Panc1 (cell line): ENCODE results near the gene ATXN1. TPM values are rescaled to one million over a fixed set of nuclear protein-coding genes. Genes with fewer than 3 reads are reported as not detected.

Experiments
- ATAC-seq: fragments of 200-7000 bp; cut with Tn5 transposase; 2 replicates; pipeline ENCODE4 v1.9.1; 2020; ENCODE audit warnings: mild to moderate bottlenecking, moderate library complexity
- BruUV-seq: library from RNA; stranded (reverse); fragments of 400-500 nt; replicated peaks from 2 replicates; lab custom pipeline; 2021; lab: Mats Ljungman, UMichigan
- CTCF ChIA-PET: fragments of 300-600 bp; sonication (Branson Sonifier 250); formaldehyde crosslinking; loops from one replicate; lab custom pipeline; 2022; ENCODE audit warnings: antibody characterized with exemption; lab: Charles Lee
- POLR2A ChIA-PET: fragments of 300-600 bp; sonication (Branson Sonifier 250); formaldehyde crosslinking; loops from one replicate; lab custom pipeline; 2022; ENCODE audit warnings: antibody characterized with exemption; lab: Charles Lee
- DNase-seq: peaks from one replicate; pipeline ENCODE4 v3.0.0-alpha.2; 2010; ENCODE audit warnings: low read depth, low spot score
- H3K27ac ChIP-seq: 2 replicates; pipeline ENCODE4 v1.5.1; 2011; ENCODE audit warnings: mild to moderate bottlenecking, low read length, inconsistent platforms
- H3K27me3 ChIP-seq: fragments of 200-500 bp; sonication (Bioruptor generic); 2 replicates; pipeline ENCODE4 v1.6.0; 2014; ENCODE audit warnings: low read length, inconsistent platforms; ENCODE audit not compliant: control insufficient read depth, insufficient read depth
- H3K36me3 ChIP-seq: fragments of 200-500 bp; sonication (Bioruptor generic); 2 replicates; pipeline ENCODE4 v1.5.1; 2014; ENCODE audit warnings: inconsistent platforms, mild to moderate bottlenecking, low read length, moderate library complexity; ENCODE audit not compliant: control insufficient read depth, insufficient read depth
- H3K4me1 ChIP-seq: 2 replicates; pipeline ENCODE4 v1.5.1; 2011; ENCODE audit warnings: inconsistent platforms, mild to moderate bottlenecking, low read length, moderate library complexity; ENCODE audit not compliant: control insufficient read depth, insufficient read depth
- H3K4me3 ChIP-seq, 2 experiments: 2 replicates each; pipeline ENCODE4 v1.5.1; 2011 to 2012; ENCODE audit warnings: low read depth in 2 of 2, low read length in 2 of 2, mild to moderate bottlenecking in 2 of 2, inconsistent platforms in 1 of 2, moderate library complexity in 1 of 2
- H3K9me3 ChIP-seq: fragments of 200-500 bp; sonication (Bioruptor generic); 2 replicates; pipeline ENCODE4 v1.5.1; 2014; ENCODE audit warnings: low read depth, mild to moderate bottlenecking, inconsistent platforms, low read length, moderate library complexity; ENCODE audit not compliant: control insufficient read depth, insufficient read depth
- CTCF ChIP-seq: fragments of 450-650 bp; IDR thresholded peaks from 2 replicates; pipeline ENCODE4 v1.5.1; 2017; ENCODE audit warnings: mild to moderate bottlenecking
- POLR2AphosphoS5 ChIP-seq: IDR thresholded peaks from 2 replicates; pipeline ENCODE4 v1.6.1; 2012; ENCODE audit warnings: mild to moderate bottlenecking, low read depth, low read length, moderate library complexity
- REST ChIP-seq, 2 experiments: IDR thresholded peaks; 2 replicates each; pipeline ENCODE4 v1.6.1; 2011 to 2012; ENCODE audit warnings: low read depth in 2 of 2, control low read depth in 1 of 2, low read length in 1 of 2, mild to moderate bottlenecking in 1 of 2, moderate library complexity in 1 of 2; ENCODE audit not compliant: insufficient read depth in 1 of 2
- SIN3A ChIP-seq: IDR thresholded peaks from 2 replicates; pipeline ENCODE4 v1.6.1; 2012; ENCODE audit warnings: low read depth, mild to moderate bottlenecking, low read length, moderate library complexity, borderline replicate concordance; ENCODE audit not compliant: insufficient read depth
- TCF7L2 ChIP-seq: IDR thresholded peaks from 2 replicates; pipeline ENCODE4 v1.6.1; 2011; ENCODE audit warnings: mild to moderate bottlenecking, low read depth, low read length, inconsistent platforms
- in situ Hi-C: cut with HindIII; loops from 2 replicates; pipeline ENCODE4 v1.10.0; 2016; ENCODE audit warnings: low sequenced_read_pairs, low pct_unique_long_range_greater_than_20kb
- intact Hi-C: fragments of 100-400 bp; cut with micrococcal nuclease; formaldehyde crosslinking; loops from one replicate; pipeline ENCODE4 v1.10.0; 2022; ENCODE audit not compliant: unreplicated experiment
- total RNA-seq: library from RNA; stranded (reverse); gene quantifications from one replicate; pipeline ENCODE4 v1.2.1, GENCODE V29; 2021; ENCODE audit not compliant: unreplicated experiment

ATXN1 gene
- total RNA-seq, 1 experiment from 2014 or later, result 67.1 TPM

GRCh38 chr6:16750566-16750965 lies 10.7 kb downstream of the ATXN1 start:
- BruUV-seq, result no TSS peak
- no peak overlapping the region for H3K4me3 ChIP-seq
- CTCF ChIA-PET, result interaction anchor here (0.9 kb wide), 1 partner anchor 238 kb away, joined by 4 read pairs; no protein-coding TSS in a partner anchor

More at GRCh38 chr6:16750566-16750965, 10.7 kb downstream of the ATXN1 start:
- Histone ChIP-seq H3K9me3 (no peaks in the 10 kb centered on the region), H3K27ac (peak overlapping the region; percentile 18; the same call in 1 of the 2 replicates), H3K4me1 (peaks cover 86% of the 10 kb centered on the region), H3K27me3 (no peaks in the 10 kb centered on the region), H3K36me3 (peaks cover 6% of the 10 kb centered on the region; the same call in 1 of the 2 replicates)
- POLR2A ChIA-PET, result no interaction called here
- no peak for DNase-seq
- no peak for ATAC-seq
- TF ChIP-seq TCF7L2 (no peak), CTCF (no peak), POLR2AphosphoS5 (no peak), REST (IDR thresholded peaks at IDR 0.05; ENCODE audit: insufficient read depth in 1 of 2, low read depth in 2 of 2, low read length in 1 of 2) (no peak), SIN3A (no peak)
- intact Hi-C loops (no loop called here), in situ Hi-C loops (no loop called here)
